ENCODE data around the gene SEMA6A.
"Not testable (repeated sequence)": the region's sequence is repeated elsewhere in the genome, so short reads cannot be mapped to it uniquely, and the experiment has no call there.

SEMA6A gene

DNA sequence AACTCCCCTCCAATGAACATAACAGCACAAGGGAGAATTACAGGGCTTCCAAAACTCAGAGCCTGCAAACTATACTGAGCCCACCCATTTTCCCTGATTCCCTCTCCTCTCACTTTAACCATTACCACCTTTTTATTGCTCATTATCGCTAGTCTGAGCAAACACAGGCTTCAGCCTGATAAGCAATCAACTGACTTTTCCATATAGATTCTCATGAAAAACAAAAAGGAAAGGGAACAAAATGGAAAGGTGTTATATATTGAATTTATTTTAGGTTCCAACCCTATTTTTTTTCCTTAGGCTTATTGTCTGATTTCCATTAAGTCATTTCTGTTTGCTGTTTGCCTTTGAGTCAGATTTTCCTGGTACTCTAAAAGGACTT, 27.9 kb downstream of the SEMA6A start:
- DNase-seq = no peak

- DNase-seq = no peak
These were observed 28.4 kb downstream of the SEMA6A start for GRCh38 chr5:116546033-116546742.

DNA sequence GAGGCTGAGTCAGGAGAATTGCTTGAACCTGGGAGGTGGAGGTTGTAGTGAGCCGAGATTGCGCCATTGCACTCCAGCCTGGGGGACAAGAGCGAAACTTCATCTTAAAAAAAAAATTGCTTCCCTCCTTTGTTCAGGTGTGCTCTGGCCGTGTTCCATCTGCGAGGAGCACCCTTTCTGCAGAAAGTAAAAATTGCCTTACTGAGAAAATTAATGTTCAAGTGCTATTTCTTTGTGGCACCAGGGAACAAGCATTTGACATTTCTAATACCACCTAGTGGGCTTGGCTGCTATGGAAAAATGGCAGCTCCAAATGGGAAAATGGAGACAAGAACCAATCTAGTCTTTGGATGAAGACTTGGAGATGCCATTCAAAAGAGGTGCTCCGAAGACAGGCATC, 29.2 kb downstream of the SEMA6A start:
- DNase-seq = not testable (repeated sequence)

- DNase-seq = no peak
These were observed 29.9 kb downstream of the SEMA6A start for GRCh38 chr5:116544531-116545241.

- no peak for DNase-seq
These were observed 31.1 kb downstream of the SEMA6A start for GRCh38 chr5:116543501-116543900.

DNA sequence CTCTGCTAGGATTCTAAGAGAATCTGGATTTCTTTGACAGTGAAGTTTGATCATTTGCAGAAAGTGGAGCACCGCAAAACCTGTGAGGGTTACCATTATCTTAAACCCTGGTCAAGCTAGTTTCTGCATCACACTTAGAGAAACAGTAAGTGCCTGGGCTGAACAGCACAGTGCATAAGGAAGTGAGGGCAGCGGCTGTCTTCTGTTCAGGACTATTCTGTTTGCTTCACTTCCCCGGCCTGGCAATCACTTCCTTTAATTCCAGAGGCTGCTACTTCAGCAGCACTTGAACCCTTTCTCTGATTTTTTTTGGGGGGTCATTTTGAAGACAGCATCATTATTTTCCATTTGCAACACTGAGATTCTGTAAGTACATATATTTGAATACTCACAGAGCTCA, 32.0 kb downstream of the SEMA6A start:
- DNase-seq = no peak

DNA sequence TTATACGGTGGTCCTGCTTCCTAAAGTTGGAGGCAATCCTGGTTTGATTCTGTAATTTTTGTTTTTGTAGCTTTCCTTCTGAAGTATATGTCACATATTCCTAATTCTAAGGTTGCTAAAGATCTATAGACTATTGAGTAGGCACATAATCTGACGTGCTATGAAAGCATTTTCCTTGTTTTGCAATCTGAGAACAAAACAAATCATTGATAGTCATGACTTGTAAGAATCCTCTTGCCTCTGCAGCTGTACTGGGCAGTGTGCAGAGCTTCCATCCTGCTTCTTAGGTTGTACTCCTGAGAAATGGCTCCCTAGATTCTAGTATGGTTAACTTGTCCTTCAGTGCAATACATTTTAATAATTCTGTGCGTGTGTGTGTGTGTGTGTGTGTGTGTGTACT, 35.4 kb downstream of the SEMA6A start:
- no peak for DNase-seq

GRCh38 chr5:116536316-116537083, 38.1 kb downstream of the SEMA6A start:
- no peak for DNase-seq

- no peak for DNase-seq
These were observed 39.5 kb downstream of the SEMA6A start for GRCh38 chr5:116534964-116535651.

DNA sequence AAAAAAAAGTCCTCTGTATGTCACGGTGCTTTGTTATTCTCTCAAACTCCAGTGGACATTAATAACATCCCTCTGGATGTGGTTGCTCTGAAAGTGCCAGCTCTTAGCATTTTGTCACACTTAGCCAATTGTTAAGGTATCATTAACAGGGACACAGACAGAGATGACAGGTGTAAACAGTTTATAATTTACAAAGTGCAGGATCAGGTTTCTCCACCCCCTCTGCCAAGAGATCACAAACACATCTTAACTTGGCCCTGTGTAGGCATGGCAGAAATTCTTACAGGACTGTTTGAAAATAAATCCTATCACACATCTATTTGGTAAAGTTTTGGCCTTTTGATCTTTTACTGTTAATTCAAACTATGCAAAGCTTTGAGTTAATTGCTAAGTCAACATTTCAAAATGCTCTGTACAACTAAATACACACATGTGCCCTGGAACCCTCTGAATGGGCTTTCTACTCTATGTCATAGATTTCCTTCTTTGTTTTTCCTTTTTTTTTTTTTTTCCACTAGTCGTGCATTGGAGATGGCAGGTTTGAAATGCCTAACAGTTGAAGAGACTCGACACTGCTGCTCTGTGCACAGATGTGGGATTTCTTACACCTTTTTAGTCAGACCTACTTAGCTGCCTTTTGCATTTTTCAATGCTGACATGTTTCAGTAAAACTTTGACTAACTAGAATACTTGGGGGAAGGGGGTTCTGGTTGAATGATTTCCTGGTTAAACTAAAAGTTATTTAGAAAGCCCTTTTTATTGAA, 41.7 kb downstream of the SEMA6A start:
- no peak for DNase-seq

GRCh38 chr5:116531635-116532034, 43.0 kb downstream of the SEMA6A start:
- no peak for DNase-seq

DNA sequence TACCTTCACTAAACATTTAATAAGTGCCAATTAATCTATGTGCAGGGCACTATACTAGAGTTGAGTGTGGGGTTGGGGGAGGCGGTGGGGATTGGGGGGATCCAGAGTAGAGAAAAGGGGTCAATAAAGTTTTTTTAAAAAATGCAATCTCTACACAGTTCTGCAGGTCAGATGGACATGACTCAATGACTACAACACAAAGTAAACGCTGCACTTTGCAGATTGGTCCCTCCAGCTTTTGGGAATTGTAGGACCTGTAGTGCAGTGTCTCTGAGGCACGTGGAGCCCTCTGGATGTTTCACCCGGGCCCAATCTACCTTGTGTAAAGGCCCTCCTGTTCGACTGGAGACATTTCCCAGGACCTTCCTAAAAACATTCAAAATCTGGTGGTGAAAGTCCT, 43.5 kb downstream of the SEMA6A start:
- no peak for DNase-seq

DNA sequence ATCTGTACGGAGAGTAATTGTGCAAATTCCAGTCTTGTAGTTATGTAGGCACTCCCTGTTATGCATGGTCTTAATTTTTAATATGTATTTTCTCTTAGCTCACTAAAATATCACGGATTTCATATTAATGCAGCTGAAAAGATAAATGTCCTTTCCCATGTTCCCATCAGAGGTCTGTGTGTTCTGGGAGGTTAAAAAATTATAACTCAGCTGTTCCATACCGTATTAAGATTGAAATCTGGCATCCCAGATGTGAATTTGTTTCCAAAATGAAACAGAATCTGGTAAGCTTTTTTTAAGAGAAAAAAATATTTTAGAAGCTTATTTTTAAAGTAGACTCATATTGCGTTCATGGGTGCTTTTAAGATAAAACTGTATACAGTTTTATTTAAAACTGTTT, 44.3 kb downstream of the SEMA6A start:
- no peak for DNase-seq

DNA sequence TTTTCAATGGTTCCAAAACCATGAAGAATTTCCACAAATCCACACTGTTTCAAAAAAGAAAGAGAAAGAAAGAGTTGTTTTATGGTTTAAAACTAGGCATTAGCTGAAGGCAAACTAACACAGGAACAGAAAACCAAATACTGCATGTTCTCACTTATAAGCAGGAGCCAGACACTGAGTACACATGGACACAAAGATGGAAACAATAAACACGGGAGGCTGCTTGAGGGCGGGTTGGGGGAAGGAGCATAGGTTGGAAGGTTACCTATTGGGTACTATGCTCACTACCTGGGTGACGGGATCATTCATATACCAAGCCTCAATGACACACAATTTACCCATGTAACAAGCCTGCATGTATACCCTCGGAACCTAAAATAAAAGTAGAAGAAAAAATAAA, 45.0 kb downstream of the SEMA6A start:
- no peak for DNase-seq

GRCh38 chr5:116528519-116529234, 45.9 kb downstream of the SEMA6A start:
- DNase-seq = no peak

DNA sequence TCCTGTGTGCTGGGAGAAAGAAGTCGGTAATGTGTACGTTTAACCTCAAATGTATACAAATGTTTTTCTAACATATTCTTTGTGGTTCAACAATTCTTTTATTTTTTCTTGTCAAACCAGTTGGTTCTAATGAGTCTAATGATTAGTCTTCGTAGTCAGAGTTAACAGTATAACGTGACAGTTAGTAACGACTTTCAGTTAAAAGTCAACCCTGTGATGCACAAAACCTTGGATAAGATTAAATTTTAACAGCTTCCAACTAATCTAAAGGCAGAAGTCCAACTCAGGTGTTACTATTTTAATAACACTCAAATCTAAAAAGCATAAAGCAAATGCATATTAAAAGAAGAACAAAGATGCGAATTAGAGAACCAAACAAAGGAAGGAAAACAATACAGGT, 47.0 kb downstream of the SEMA6A start:
- DNase-seq = no peak

DNA sequence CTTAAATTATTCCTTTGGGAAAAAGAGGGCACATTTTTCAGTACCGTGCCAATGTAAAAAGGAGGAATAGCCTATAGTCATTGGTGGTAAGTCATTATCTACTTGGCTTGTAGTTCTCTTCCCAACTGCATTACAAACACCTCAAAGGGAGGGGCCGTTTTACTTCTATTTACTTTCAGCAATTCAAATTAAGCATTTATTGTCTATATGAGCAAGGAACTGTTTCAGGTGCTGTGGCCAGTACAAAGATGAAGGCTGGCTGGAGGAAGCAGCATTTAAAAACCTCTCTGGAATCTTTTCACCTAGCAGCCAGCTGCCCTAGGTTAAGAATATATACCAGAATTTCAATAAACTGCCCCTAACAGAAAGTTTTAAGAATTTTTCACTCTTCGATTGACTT, 48.9 kb downstream of the SEMA6A start:
- DNase-seq = no peak

GRCh38 chr5:116524966-116525365, 49.7 kb downstream of the SEMA6A start:
- DNase-seq = no peak

DNA sequence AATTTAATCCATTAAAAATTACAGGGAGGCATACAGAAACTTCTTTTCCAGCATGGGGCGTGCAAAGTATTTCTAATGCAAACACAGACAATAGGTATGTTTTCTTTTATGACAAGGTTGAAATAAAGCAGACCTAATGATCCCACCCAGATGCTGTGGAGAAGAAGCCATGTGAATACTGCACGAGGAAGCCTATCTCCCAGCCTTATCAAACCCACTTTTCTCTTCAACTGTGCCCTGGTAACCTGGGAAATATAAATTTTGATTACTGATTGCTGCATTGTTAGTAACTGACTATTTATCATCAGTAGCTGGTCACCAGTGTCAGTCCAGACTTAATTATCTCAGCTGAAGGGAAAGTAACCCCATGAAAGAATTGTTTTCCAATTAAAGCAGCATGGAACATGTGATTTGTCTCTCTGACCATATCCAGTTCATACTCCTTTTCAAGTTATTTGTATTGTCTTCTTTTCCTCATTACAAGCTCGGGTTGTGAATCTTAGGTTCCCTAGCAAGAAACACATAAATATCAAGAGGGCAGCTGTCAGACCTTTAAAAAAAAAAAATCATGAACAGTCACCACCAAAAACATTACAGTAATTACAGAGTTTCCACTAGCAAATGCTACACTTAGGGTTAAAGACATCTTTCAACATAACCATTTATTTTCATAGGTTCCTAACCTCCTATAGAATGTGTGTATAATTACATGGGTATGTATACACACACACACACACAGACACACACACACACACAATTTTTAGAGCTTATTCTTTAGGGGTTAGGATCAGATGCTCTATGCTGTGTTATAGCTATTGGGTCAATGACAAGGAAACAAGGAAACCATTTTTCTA, 50.3 kb downstream of the SEMA6A start:
- DNase-seq = no peak

- DNase-seq = not testable (repeated sequence)
These were observed 51.4 kb downstream of the SEMA6A start for GRCh38 chr5:116523182-116523581.
